GM21390 (cell line): ENCODE measurements around the gene JARID2.

Experiments
- ATAC-seq: cut with Tn5 transposase; IDR thresholded peaks from one replicate; pipeline ENCODE4 v1.9.1; 2021; ENCODE audit not compliant: unreplicated experiment

JARID2 gene

GRCh38 chr6:15434263-15434662, 188.4 kb downstream of the JARID2 start:
- no peak for ATAC-seq

DNA sequence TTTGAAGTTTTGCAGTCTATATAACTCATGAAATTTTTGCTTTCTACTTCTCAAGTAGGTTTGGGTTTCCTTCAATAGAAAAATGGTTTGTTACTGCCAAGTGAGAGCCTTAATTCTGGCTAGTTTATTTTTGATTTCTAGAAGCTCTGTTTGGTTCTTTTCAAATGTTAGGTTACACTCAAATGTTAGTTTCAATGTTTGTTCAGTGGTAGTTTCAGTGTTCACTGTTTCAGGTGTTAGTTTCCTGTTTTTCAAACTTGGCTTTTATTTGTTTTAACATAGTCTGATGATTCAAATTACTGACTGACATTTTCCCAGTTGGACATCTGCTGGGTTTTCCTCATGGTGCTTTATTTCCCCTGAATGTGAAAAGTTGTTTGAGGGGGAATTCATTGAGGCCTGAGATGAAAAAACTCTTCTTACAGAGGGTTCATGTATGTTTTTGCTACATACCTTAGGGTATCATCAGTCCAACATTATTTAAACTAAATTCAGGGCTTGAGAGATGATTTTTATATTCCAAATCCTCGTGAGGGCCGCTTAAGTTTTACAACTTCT, 189.0 kb downstream of the JARID2 start:
- ATAC-seq, result no peak

GRCh38 chr6:15435468-15435867, 189.6 kb downstream of the JARID2 start:
- no peak for ATAC-seq

DNA sequence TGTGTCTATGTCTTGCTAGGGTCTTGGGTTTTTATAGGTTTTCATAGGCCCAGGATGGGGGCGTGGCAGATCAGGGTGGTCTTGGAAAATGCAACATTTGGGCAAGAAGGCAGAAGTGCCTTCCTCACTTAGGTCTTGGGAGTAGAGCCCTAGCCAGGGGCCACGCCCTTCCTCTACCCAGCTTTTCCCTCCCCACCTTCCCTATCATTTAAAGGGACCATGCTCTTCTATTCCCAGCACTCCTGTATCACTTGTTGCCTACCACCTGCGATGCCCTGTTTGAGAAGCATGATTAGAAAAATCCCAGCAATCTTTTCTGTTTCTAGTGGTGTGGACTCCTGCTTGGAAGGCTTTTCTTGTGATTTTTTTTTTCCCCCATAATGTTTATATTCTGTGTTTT, 190.6 kb downstream of the JARID2 start:
- ATAC-seq, result no peak

DNA sequence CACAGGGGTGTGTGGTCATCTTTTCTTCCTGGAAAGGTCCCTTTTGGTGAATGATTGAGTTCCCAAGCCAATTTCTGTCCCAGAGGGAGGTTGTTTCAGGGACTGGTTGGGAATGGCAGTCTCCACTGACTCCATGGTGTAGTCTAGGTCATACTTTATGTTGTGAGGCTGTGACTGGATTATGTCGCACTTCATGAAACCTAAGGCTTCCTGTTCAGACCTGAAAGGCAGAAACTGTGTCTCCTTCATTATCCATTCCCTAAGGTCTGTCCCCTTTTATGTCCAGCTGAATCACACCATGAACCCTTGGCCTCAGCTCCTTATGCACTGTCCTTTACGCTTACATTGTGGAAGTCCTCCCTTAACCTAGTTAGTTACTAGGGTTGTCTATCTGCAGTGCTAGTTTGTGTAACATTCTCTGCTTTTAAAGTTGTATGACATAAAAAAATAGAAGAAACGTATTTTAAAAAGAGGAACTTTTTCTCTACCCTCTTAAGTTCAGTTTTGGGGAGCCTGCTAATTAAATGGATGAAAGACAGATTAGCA, 191.3 kb downstream of the JARID2 start:
- no peak for ATAC-seq

DNA sequence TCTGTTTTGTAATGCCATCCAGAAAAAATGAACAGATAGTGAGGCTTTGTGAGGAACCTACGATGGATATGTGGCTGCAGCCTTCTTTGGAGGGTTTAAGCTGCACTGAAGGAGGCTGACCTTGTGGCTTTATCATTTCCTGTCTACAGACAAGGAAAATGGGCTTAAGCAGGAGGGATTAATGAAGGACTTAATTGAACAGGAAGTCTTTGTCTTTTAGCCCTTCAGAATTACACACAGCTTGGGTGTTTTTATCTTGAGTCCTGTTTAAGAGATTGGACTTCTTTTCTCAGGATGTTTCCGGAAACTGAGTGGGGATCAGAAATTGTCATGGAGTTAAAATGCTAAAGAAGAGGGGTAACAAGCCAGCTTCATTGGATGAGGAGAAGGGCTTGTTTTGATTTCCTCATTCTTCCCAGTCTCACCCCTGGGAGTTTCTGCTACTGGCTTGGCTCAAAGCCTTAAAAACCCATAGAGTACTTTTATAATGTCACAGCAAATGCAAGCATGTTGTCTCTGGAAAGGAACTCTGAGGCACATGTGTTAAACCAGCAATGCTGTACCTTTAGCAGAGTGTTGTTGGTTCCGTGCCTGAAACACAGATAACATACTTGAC, 193.6 kb downstream of the JARID2 start:
- ATAC-seq, result no peak

GRCh38 chr6:15440040-15440439, 194.2 kb downstream of the JARID2 start:
- ATAC-seq, result no peak

GRCh38 chr6:15441215-15441868, 195.5 kb downstream of the JARID2 start:
- ATAC-seq, result no peak

DNA sequence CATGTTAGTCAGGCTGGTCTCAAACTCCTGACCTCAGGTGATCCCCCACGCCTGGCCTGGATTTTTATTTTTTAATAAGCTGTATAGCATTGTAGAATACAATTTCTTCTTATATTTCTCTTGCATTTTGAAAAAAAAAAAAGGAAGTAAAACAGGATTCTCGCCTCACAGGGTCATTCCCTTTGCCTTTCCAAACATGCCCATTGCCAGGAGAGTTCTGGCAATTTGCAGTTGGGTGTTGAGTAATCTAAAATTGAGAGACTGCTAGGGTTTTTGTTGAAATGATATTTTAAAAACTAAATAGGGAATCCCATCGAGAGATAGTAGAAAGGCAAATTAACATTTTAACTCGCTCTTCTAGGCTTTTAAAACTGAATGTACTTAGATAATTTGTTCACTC, 196.1 kb downstream of the JARID2 start:
- no peak for ATAC-seq

GRCh38 chr6:15442467-15442866, 196.6 kb downstream of the JARID2 start:
- no peak for ATAC-seq

GRCh38 chr6:15443119-15443830, 197.4 kb downstream of the JARID2 start:
- no peak for ATAC-seq

- ATAC-seq, result no peak
These were observed 198.3 kb downstream of the JARID2 start for GRCh38 chr6:15444081-15444731.

GRCh38 chr6:15444881-15445280, 199.0 kb downstream of the JARID2 start:
- no peak for ATAC-seq

- ATAC-seq, result no peak
These were observed 201.8 kb downstream of the JARID2 start for GRCh38 chr6:15447546-15448267.

DNA sequence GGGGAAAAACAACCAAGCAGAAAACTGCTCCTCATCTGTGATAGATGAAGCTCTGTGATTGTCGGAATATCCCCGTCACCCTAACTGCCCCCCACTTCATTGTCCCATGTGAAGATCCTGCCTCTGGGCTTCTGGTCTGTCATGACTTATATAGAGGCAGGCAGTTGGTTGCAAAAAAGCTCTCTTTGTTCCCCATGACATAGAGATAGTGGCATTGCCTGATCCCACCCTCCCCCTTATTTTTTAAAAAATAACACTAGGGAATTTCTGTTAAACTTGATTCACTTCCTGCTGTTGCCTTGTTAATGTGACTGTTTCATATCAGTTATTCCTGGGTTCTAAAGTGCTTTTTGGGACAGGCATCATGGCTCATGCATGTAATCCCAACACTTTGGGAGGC, 203.1 kb downstream of the JARID2 start:
- ATAC-seq, result no peak

- ATAC-seq, result no peak
These were observed 205.9 kb downstream of the JARID2 start for GRCh38 chr6:15451738-15452137.

- ATAC-seq, result no peak
These were observed 206.5 kb downstream of the JARID2 start for GRCh38 chr6:15452182-15452941.

DNA sequence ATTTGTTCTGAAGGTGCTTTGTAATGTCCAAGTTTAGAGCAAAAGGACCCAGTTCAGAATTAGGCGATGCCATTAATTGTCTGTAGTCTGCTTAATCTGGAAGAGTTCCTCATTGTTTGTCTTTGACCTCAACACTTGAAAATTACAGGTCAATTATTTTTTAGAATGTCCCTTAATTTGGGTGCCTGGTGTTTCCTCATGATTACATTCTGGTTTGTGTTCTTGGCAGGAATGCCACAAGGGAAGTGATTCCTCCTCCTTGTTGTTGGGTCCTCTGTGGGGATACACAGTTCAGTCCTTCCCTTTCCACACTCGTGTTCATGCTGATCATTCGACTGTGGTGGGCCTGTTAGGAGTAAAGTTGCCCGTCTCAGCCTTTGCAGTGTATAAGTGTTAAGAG, 207.3 kb downstream of the JARID2 start:
- ATAC-seq, result no peak

- no peak for ATAC-seq
These were observed 207.8 kb downstream of the JARID2 start for GRCh38 chr6:15453622-15454021.

- no peak for ATAC-seq
These were observed 210.6 kb downstream of the JARID2 start for GRCh38 chr6:15456422-15456821.
